ENCODE measurements around the gene TTC39B. TPM values are rescaled to one million over a fixed set of nuclear protein-coding genes. Genes with fewer than 3 reads are reported as not detected.

TTC39B gene
- total RNA-seq, 2 donors from 2014 or later: 27.2 to 32.2 TPM

GRCh38 chr9:15310107-15310850 lies 3.3 kb upstream of the TTC39B start:
- Histone ChIP-seq H3K27ac (no peak overlapping the region), H3K4me1 (no peaks in the 10 kb centered on the region), H3K4me3 (no peak overlapping the region), H3K36me3 (no peaks in the 10 kb centered on the region), H3K9me3 (no peaks in the 10 kb centered on the region), H3K9ac (ENCODE audit: low read depth in 2 of 2, low read length in 2 of 2) (no peak overlapping the region), H3K27me3 (no peaks in the 10 kb centered on the region)
- intact Hi-C loops (cut with DNase I): no loop called here
- TF ChIP-seq, protein P1, sequence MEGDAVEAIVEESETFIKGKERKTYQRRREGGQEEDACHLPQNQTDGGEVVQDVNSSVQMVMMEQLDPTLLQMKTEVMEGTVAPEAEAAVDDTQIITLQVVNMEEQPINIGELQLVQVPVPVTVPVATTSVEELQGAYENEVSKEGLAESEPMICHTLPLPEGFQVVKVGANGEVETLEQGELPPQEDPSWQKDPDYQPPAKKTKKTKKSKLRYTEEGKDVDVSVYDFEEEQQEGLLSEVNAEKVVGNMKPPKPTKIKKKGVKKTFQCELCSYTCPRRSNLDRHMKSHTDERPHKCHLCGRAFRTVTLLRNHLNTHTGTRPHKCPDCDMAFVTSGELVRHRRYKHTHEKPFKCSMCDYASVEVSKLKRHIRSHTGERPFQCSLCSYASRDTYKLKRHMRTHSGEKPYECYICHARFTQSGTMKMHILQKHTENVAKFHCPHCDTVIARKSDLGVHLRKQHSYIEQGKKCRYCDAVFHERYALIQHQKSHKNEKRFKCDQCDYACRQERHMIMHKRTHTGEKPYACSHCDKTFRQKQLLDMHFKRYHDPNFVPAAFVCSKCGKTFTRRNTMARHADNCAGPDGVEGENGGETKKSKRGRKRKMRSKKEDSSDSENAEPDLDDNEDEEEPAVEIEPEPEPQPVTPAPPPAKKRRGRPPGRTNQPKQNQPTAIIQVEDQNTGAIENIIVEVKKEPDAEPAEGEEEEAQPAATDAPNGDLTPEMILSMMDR (IDR thresholded peaks at IDR 0.05): no peak
- DNase-seq: no peak

- Histone ChIP-seq H3K27me3 (no peaks in the 10 kb centered on the region), H3K9me3 (no peaks in the 10 kb centered on the region), H3K4me3 (no peak overlapping the region), H3K9ac (ENCODE audit: low read depth in 2 of 2, low read length in 2 of 2) (no peak overlapping the region), H3K27ac (no peak overlapping the region), H3K36me3 (no peaks in the 10 kb centered on the region), H3K4me1 (no peaks in the 10 kb centered on the region)
- intact Hi-C loops (cut with DNase I): loop anchor here (5.0 kb wide), 2 partner anchors 96 to 114 kb away; partner anchors contain the start of gene SNAPC3
- no peak for DNase-seq
- TF ChIP-seq, protein P1 (IDR thresholded peaks at IDR 0.05): no peak
Observed at GRCh38 chr9:15308511-15308910, 1.5 kb upstream of the TTC39B start.

DNA sequence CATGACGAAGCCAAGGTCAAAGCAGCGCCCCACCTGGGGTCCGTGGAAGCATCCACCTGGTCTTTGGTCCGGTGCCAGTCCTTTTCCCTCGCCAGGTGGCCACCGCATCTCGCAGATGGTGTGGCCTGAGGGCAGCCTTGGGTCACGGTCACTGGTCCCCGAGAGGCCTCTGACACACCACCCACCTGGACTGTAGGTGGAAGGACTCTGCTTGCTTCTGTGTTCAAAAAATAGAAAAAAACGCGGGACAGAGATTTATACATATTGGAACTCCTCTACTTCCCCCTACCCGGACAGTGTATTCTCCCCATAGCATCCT lies 466 bp upstream of the TTC39B start:
- Histone ChIP-seq H3K4me3 (peak overlapping the region; percentile 81), H3K4me1 (no peaks in the 10 kb centered on the region), H3K36me3 (no peaks in the 10 kb centered on the region), H3K9me3 (no peaks in the 10 kb centered on the region), H3K27me3 (no peaks in the 10 kb centered on the region), H3K9ac (ENCODE audit: low read depth in 2 of 2, low read length in 2 of 2) (peak overlapping the region; percentile 38 to 96), H3K27ac (peak overlapping the region; percentile 89)
- DNase-seq: no peak
- TF ChIP-seq, protein P1 (IDR thresholded peaks at IDR 0.05): no peak
- intact Hi-C loops (cut with DNase I): loop anchor here (5.0 kb wide), 2 partner anchors 95 to 115 kb away; partner anchors contain the start of gene SNAPC3

- no peaks in the 10 kb centered on the region for H3K4me1 ChIP-seq
- no peaks in the 10 kb centered on the region for H3K9me3 ChIP-seq
- H3K36me3 ChIP-seq: no peaks in the 10 kb centered on the region
- TF ChIP-seq, protein P1 (IDR thresholded peaks at IDR 0.05): no peak
- intact Hi-C loops (cut with DNase I): loop anchor here (5.0 kb wide), 2 partner anchors 94 to 116 kb away; partner anchors contain the start of gene SNAPC3
- no peaks in the 10 kb centered on the region for H3K27me3 ChIP-seq
- H3K4me3 ChIP-seq: peak overlapping the region; percentile 81
- DNase-seq: peak; percentile 82
- H3K9ac ChIP-seq (ENCODE audit: low read depth in 2 of 2, low read length in 2 of 2): peak overlapping the region; percentile 95 to 96
- H3K27ac ChIP-seq: peak overlapping the region; percentile 89
Observed at GRCh38 chr9:15306068-15306756, 804 bp downstream of the TTC39B start.

GRCh38 chr9:15305470-15305869 lies 1.5 kb downstream of the TTC39B start:
- H3K27ac ChIP-seq: peak overlapping the region; percentile 89
- no peak for DNase-seq
- H3K27me3 ChIP-seq: no peaks in the 10 kb centered on the region
- TF ChIP-seq, protein P1 (IDR thresholded peaks at IDR 0.05): no peak
- no peaks in the 10 kb centered on the region for H3K4me1 ChIP-seq
- intact Hi-C loops (cut with DNase I): loop anchor here (5.0 kb wide), 2 partner anchors 93 to 117 kb away; partner anchors contain the start of gene SNAPC3
- peak overlapping the region; percentile 81 for H3K4me3 ChIP-seq
- no peaks in the 10 kb centered on the region for H3K36me3 ChIP-seq
- H3K9me3 ChIP-seq: no peaks in the 10 kb centered on the region
- H3K9ac ChIP-seq (ENCODE audit: low read depth in 2 of 2, low read length in 2 of 2): peak overlapping the region; percentile 95 to 96
